Neural cell (in vitro differentiated cells): ENCODE results near the gene SPTBN1. TPM values are rescaled to one million over a fixed set of nuclear protein-coding genes. Genes with fewer than 3 reads are reported as not detected.

ENCODE experiments used
- H2AFZ ChIP-seq: fragments of 200-600, 300-800 bp; sonication (generic), shearing (Covaris generic); 2 replicates; pipeline ENCODE4 v1.6.0; 2014; ENCODE audit warnings: low read depth, mild to moderate bottlenecking, antibody characterized with exemption, low read length, moderate library complexity
- H3F3A ChIP-seq: fragments of 200-600 bp; shearing (Covaris generic); 2 replicates; pipeline ENCODE4 v1.6.1; 2016; ENCODE audit warnings: mild to moderate bottlenecking, moderate library complexity, mixed read lengths, antibody characterized with exemption, low read length; ENCODE audit not compliant: insufficient read depth, poor library complexity, severe bottlenecking
- H3K27ac ChIP-seq: fragments of 200-600, 300-800 bp; sonication (generic), shearing (Covaris generic); 2 replicates; pipeline ENCODE4 v1.5.1; 2014; ENCODE audit warnings: mild to moderate bottlenecking, low read length, moderate library complexity
- H3K27me3 ChIP-seq: fragments of 300-800, 200-600 bp; sonication (generic), shearing (Covaris generic); 2 replicates; pipeline ENCODE4 v1.6.0; 2014; ENCODE audit warnings: mild to moderate bottlenecking, low read depth, low read length, moderate library complexity; ENCODE audit not compliant: insufficient read depth
- H3K36me3 ChIP-seq: fragments of 300-800, 200-600 bp; sonication (generic), shearing (Covaris generic); 2 replicates; pipeline ENCODE4 v1.5.1; 2014; ENCODE audit warnings: mild to moderate bottlenecking, antibody characterized with exemption, low read length, moderate library complexity; ENCODE audit not compliant: insufficient read depth
- H3K4me2 ChIP-seq: fragments of 300-800, 200-600 bp; sonication (generic), shearing (Covaris generic); 2 replicates; pipeline ENCODE4 v1.6.0; 2014; ENCODE audit warnings: mild to moderate bottlenecking, low read length
- H3K4me3 ChIP-seq: fragments of 300-800, 200-600 bp; sonication (generic), shearing (Covaris generic); 2 replicates; pipeline ENCODE4 v1.5.1; 2014; ENCODE audit warnings: mild to moderate bottlenecking, low read length, moderate library complexity
- H3K79me2 ChIP-seq: fragments of 200-600 bp; shearing (Covaris generic); replicated peaks from 2 replicates; pipeline ENCODE4 v1.6.0; 2014; ENCODE audit warnings: mild to moderate bottlenecking, low read length, moderate library complexity; ENCODE audit not compliant: insufficient read depth
- H3K9ac ChIP-seq: fragments of 300-800, 200-600 bp; sonication (generic), shearing (Covaris generic); 2 replicates; pipeline ENCODE4 v1.6.1; 2016; ENCODE audit warnings: mild to moderate bottlenecking, low read length, mixed read lengths
- H3K9me2 ChIP-seq: fragments of 200-600 bp; shearing (Covaris generic); 2 replicates; pipeline ENCODE4 v1.6.1; 2016; ENCODE audit warnings: mild to moderate bottlenecking, low read length, mixed read lengths; ENCODE audit not compliant: insufficient read depth
- H3K9me3 ChIP-seq: fragments of 200-600, 300-800 bp; sonication (generic), shearing (Covaris generic); 2 replicates; pipeline ENCODE4 v1.6.1; 2016; ENCODE audit warnings: mild to moderate bottlenecking, mixed run types, low read length, moderate library complexity, mixed read lengths
- H4K20me1 ChIP-seq: fragments of 200-600 bp; shearing (Covaris generic); 2 replicates; pipeline ENCODE4 v1.6.1; 2016; ENCODE audit warnings: mild to moderate bottlenecking, mixed run types; ENCODE audit not compliant: insufficient read depth
- EP300 ChIP-seq: fragments of 450-650 bp; conservative IDR thresholded peaks from 2 replicates; pipeline ENCODE4 v1.6.1; 2014; ENCODE audit warnings: antibody characterized with exemption, mild to moderate bottlenecking, moderate library complexity; ENCODE audit not compliant: poor library complexity, severe bottlenecking
- EZH2 ChIP-seq: fragments of 200-600, 300-800 bp; shearing (Covaris generic), sonication (generic); IDR thresholded peaks from 2 replicates; pipeline ENCODE4 v1.6.1; 2014; ENCODE audit warnings: antibody characterized with exemption, low read length, borderline replicate concordance, mild to moderate bottlenecking; ENCODE audit not compliant: insufficient read depth, poor library complexity, severe bottlenecking
- MXI1 ChIP-seq: fragments of 450-650 bp; conservative IDR thresholded peaks from 2 replicates; pipeline ENCODE4 v1.6.1; 2014; ENCODE audit warnings: antibody characterized with exemption, mild to moderate bottlenecking; ENCODE audit not compliant: poor library complexity, severe bottlenecking
- POLR2AphosphoS5 ChIP-seq: IDR thresholded peaks from 2 replicates; pipeline ENCODE4 v1.6.1; 2012
- RAD21 ChIP-seq: fragments of 450-650 bp; conservative IDR thresholded peaks from 2 replicates; pipeline ENCODE4 v1.6.1; 2014; ENCODE audit warnings: antibody characterized with exemption, mild to moderate bottlenecking, moderate library complexity
- SMC3 ChIP-seq: fragments of 450-650 bp; conservative IDR thresholded peaks from 2 replicates; pipeline ENCODE4 v1.6.1; 2014; ENCODE audit warnings: antibody characterized with exemption, mild to moderate bottlenecking, moderate library complexity; ENCODE audit not compliant: poor library complexity
- TAF1 ChIP-seq: IDR thresholded peaks from 2 replicates; pipeline ENCODE4 v1.6.1; 2012; ENCODE audit warnings: low read depth
- polyA plus RNA-seq: library from polyadenylated mRNA; depleted of rRNA; stranded (reverse); fragments of >200 nt; gene quantifications from 2 replicates; pipeline ENCODE4 v1.2.3, GENCODE V29; 2014
- TF ChIP-seq, protein P1 (sequence below): IDR thresholded peaks from 2 replicates; pipeline ENCODE4 v1.6.1; 2012; ENCODE audit warnings: borderline replicate concordance
- TF ChIP-seq, protein P2 (sequence below): fragments of 450-650 bp; IDR thresholded peaks from 2 replicates; pipeline ENCODE4 v1.5.1; 2014; ENCODE audit warnings: antibody characterized with exemption, mild to moderate bottlenecking, moderate library complexity; ENCODE audit not compliant: poor library complexity, severe bottlenecking

SPTBN1 gene
- polyA plus RNA-seq, 1 donor from 2014 or later: 92.1 TPM

DNA sequence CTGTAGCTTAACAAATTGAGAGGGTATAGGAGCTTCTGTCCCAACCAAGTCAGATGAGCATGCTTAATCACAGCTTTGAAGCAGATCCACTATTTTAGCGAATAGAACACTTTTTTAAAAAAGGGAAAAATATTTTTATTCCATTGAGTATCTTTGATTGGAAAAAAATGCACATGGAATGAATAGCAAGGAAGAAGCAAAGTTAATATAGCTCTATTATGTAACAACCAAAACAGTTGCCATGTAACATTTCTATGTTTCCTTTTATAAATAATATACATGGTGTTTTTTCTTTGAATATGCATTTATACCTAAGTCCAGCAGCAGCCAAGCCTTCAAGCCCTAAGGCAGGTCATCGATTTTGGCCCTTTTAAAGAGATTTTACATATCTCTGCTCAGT lies 21.4 kb upstream of the SPTBN1 start:
- no peak overlapping the region for H2AFZ ChIP-seq
- H3K9me2 ChIP-seq: no peaks in the 10 kb centered on the region
- no peaks in the 10 kb centered on the region for H3F3A ChIP-seq
- no peaks in the 10 kb centered on the region for H3K27me3 ChIP-seq
- no peak overlapping the region for H3K9ac ChIP-seq
- no peak overlapping the region for H3K27ac ChIP-seq
- no peak overlapping the region for H3K4me2 ChIP-seq
- no peak overlapping the region for H3K4me3 ChIP-seq
- no peaks in the 10 kb centered on the region for H3K36me3 ChIP-seq
- no peaks in the 10 kb centered on the region for H3K9me3 ChIP-seq
- TF ChIP-seq RAD21 (no peak), EP300 (no peak), TAF1 (no peak), MXI1 (no peak)
- TF ChIP-seq, protein P1, sequence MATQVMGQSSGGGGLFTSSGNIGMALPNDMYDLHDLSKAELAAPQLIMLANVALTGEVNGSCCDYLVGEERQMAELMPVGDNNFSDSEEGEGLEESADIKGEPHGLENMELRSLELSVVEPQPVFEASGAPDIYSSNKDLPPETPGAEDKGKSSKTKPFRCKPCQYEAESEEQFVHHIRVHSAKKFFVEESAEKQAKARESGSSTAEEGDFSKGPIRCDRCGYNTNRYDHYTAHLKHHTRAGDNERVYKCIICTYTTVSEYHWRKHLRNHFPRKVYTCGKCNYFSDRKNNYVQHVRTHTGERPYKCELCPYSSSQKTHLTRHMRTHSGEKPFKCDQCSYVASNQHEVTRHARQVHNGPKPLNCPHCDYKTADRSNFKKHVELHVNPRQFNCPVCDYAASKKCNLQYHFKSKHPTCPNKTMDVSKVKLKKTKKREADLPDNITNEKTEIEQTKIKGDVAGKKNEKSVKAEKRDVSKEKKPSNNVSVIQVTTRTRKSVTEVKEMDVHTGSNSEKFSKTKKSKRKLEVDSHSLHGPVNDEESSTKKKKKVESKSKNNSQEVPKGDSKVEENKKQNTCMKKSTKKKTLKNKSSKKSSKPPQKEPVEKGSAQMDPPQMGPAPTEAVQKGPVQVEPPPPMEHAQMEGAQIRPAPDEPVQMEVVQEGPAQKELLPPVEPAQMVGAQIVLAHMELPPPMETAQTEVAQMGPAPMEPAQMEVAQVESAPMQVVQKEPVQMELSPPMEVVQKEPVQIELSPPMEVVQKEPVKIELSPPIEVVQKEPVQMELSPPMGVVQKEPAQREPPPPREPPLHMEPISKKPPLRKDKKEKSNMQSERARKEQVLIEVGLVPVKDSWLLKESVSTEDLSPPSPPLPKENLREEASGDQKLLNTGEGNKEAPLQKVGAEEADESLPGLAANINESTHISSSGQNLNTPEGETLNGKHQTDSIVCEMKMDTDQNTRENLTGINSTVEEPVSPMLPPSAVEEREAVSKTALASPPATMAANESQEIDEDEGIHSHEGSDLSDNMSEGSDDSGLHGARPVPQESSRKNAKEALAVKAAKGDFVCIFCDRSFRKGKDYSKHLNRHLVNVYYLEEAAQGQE: no peak
- H3K79me2 ChIP-seq: no peaks in the 10 kb centered on the region
- no peaks in the 10 kb centered on the region for H4K20me1 ChIP-seq

DNA sequence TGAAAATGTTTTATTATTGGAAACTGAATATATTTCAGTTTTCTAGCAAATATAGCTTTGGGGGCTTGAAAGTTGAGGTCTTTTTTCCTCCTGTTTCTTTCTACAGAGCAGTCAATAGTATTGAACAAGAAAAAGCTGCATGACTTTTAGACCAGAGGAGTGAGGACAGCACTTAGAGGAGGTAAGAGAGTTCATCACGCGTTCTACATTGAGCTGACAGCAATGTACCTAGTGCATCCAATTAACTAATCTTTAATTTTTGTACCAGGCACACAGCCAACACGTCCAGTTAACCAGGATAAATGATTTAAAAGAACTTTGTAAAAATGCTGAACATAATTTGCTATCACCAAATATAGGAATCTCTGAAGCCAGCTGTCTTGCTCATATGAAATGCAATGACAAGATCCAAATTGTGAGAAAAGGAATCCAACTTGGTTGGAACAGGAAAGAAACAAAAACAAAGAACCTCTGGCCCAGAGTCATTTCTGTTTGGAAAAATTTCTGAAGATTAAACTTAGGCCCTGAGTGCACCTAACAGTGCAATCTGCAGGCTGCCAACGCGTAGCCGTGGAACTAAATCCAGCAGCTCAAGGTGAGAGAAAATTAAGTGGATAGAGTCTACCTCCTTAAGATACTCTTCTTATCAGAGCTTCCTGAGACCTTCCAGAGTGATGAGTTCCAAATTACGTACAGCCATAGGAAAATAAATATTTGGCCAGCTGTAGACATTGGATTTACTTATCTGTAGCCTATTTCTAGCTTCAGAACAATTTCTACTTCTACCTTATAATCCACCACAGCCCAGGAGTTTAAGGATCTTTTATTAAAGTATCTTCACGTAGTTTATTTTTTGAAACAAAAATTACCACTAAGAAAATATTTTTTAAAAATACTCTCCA lies 20.6 kb upstream of the SPTBN1 start:
- H2AFZ ChIP-seq: no peak overlapping the region

More for the DNA sequence above, 20.6 kb upstream of the SPTBN1 start:
- H3K79me2 ChIP-seq: no peaks in the 10 kb centered on the region
- H3K4me3 ChIP-seq: no peak overlapping the region
- no peaks in the 10 kb centered on the region for H3F3A ChIP-seq
- no peak overlapping the region for H3K4me2 ChIP-seq
- H4K20me1 ChIP-seq: no peaks in the 10 kb centered on the region
- no peaks in the 10 kb centered on the region for H3K9me3 ChIP-seq
- H3K36me3 ChIP-seq: no peaks in the 10 kb centered on the region
- no peak overlapping the region for H3K9ac ChIP-seq
- TF ChIP-seq EZH2 (no peak), SMC3 (no peak), RAD21 (no peak), POLR2AphosphoS5 (no peak), MXI1 (no peak), TAF1 (no peak), EP300 (no peak)
- TF ChIP-seq, protein P1: no peak
- TF ChIP-seq, protein P2, sequence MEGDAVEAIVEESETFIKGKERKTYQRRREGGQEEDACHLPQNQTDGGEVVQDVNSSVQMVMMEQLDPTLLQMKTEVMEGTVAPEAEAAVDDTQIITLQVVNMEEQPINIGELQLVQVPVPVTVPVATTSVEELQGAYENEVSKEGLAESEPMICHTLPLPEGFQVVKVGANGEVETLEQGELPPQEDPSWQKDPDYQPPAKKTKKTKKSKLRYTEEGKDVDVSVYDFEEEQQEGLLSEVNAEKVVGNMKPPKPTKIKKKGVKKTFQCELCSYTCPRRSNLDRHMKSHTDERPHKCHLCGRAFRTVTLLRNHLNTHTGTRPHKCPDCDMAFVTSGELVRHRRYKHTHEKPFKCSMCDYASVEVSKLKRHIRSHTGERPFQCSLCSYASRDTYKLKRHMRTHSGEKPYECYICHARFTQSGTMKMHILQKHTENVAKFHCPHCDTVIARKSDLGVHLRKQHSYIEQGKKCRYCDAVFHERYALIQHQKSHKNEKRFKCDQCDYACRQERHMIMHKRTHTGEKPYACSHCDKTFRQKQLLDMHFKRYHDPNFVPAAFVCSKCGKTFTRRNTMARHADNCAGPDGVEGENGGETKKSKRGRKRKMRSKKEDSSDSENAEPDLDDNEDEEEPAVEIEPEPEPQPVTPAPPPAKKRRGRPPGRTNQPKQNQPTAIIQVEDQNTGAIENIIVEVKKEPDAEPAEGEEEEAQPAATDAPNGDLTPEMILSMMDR: no peak
- no peaks in the 10 kb centered on the region for H3K9me2 ChIP-seq
- H3K27me3 ChIP-seq: no peaks in the 10 kb centered on the region
- no peak overlapping the region for H3K27ac ChIP-seq
